Thyroid gland (tissue), 4 donors: Measurements from ENCODE around the gene POLR3F. TPM values are rescaled to one million over a fixed set of nuclear protein-coding genes. Genes with fewer than 3 reads are reported as not detected.

Source experiments
- DNase-seq, 2 donors: peaks; one replicate each; pipeline ENCODE4 v3.0.0-alpha.2; 2019
- H3K27ac ChIP-seq, 3 donors: fragments of 200-600 bp; sonication (generic); 1 replicate in 2 of 3; 2 replicates in 1 of 3; pipeline ENCODE4 v1.5.1; 2016 to 2019; ENCODE audit warnings: mild to moderate bottlenecking in 1 of 3, moderate library complexity in 1 of 3
- H3K27me3 ChIP-seq: fragments of 200-600 bp; sonication (generic); one replicate; pipeline ENCODE4 v1.5.1; 2019
- H3K36me3 ChIP-seq, 2 donors: fragments of 200-600 bp; sonication (generic); one replicate each; pipeline ENCODE4 v1.5.1; 2016 to 2019
- H3K4me1 ChIP-seq, 2 donors: fragments of 200-600 bp; sonication (generic); one replicate each; pipeline ENCODE4 v1.5.1; 2017 to 2019
- H3K4me3 ChIP-seq, 3 donors: fragments of 200-600 bp; sonication (generic); replicated peaks in 1 of 3; 1 replicate in 2 of 3; 2 replicates in 1 of 3; pipeline ENCODE4 v1.5.1; 2016; ENCODE audit warnings: mild to moderate bottlenecking in 1 of 3
- H3K9me3 ChIP-seq: fragments of 200-600 bp; sonication (generic); one replicate; pipeline ENCODE4 v1.5.1; 2017
- CTCF ChIP-seq, 6 experiments: fragments of 200-600 bp in 3 of 6; fragments of 450-650 bp in 3 of 6; sonication (generic) in 3 of 6; IDR thresholded peaks; one replicate each; pipeline ENCODE4 v1.5.1; 2016 to 2019; ENCODE audit warnings: antibody characterized with exemption in 6 of 6, mild to moderate bottlenecking in 2 of 6, inconsistent platforms in 1 of 6, moderate library complexity in 1 of 6
- POLR2A ChIP-seq, 2 donors: fragments of 450-650 bp; IDR thresholded peaks; one replicate each; pipeline ENCODE4 v1.6.1; 2017; ENCODE audit warnings: antibody characterized with exemption in 2 of 2, mild to moderate bottlenecking in 2 of 2, moderate library complexity in 1 of 2
- WGBS, 2 donors: methylation state at CpG; one replicate each; pipeline ENCODE4 v1.1.5; 2017; 5-methylcytosine and 5-hydroxymethylcytosine counted together
- intact Hi-C: fragments of 100-400 bp; cut with DNase I; formaldehyde crosslinking; loops from one replicate; pipeline ENCODE4 v1.15.1; 2023
- total RNA-seq, 4 donors: library from RNA; depleted of rRNA; stranded (reverse); fragments of >200 nt; gene quantifications; one replicate each; pipeline ENCODE4 v1.2.3, GENCODE V29; 2016

POLR3F gene
- total RNA-seq, 4 donors from 2014 or later: 10.2 to 18.1 (median 13.9) TPM

DNA sequence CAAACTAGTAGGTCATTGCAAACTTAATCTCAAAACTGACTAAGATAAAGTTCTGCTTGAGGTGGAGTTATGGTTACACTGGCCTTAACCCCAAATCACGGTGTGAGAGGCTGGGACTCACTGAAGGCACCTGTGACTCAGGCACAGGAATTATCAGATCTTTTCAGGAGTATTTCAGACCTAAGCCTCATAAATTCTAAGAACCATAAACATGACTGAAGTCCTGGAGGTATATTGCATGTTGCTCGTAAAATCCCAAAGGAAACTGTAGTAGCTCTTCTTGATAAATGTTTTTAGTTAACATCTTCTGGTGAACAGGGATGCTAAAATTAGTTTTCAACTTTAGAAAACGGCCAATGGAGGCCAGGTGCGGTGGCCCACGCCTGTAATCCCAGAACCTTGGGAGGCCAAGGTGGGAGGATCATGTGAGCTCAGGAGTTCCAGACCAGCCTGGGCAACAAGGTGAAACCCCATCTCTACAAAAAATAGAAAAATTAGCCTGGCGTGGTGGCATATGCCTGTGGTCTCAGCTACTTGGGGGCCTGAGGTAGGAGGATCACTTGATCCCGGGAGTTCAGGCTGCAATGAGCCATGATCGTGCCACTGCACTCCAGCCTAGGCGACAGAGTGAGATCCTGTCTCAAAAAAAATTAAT, 36.9 kb upstream of the POLR3F start:
- 85 to 90% methylated on average over 9 of the region's 9 CpGs for WGBS, 2 donors
- intact Hi-C loops: no loop called here

GRCh38 chr20:18431206-18431605, 36.0 kb upstream of the POLR3F start:
- H3K4me1 ChIP-seq: peaks cover 32 to 35% of the 10 kb centered on the region in 2 donors
- intact Hi-C loops: no loop called here
- peak in 1 of 2 donors; percentile 26 for TF ChIP-seq POLR2A (IDR thresholded peaks at IDR 0.05)
- peak in 5 of 6 experiments; percentile 6 to 75 (median 30) for TF ChIP-seq CTCF (IDR thresholded peaks at IDR 0.05)
- 47% methylated on average over 6 of the region's 6 CpGs for WGBS, 2 donors
- no peaks in the 10 kb centered on the region for H3K27me3 ChIP-seq
- no peak overlapping the region for H3K4me3 ChIP-seq
- H3K9me3 ChIP-seq: no peaks in the 10 kb centered on the region
- peak; percentile 70 to 81 for DNase-seq
- H3K36me3 ChIP-seq: no peaks in the 10 kb centered on the region
- H3K27ac ChIP-seq: peak overlapping the region; percentile 92 to 98 (median 93)

More for the DNA sequence above, 36.9 kb upstream of the POLR3F start:
- TF ChIP-seq POLR2A (IDR thresholded peaks at IDR 0.05): no peak
- no peak for TF ChIP-seq CTCF (IDR thresholded peaks at IDR 0.05)
- H3K4me3 ChIP-seq: no peak overlapping the region
- peak overlapping the region; percentile 92 to 98 (median 93) for H3K27ac ChIP-seq
- H3K27me3 ChIP-seq: no peaks in the 10 kb centered on the region
- DNase-seq: no peak
- H3K36me3 ChIP-seq: no peaks in the 10 kb centered on the region
- H3K9me3 ChIP-seq: no peaks in the 10 kb centered on the region
- H3K4me1 ChIP-seq: peaks cover 32 to 35% of the 10 kb centered on the region in 2 donors

- intact Hi-C loops: no loop called here
- no peaks in the 10 kb centered on the region for H3K4me1 ChIP-seq
- DNase-seq: no peak
- H3K27me3 ChIP-seq: no peaks in the 10 kb centered on the region
- H3K27ac ChIP-seq: no peak overlapping the region
- no peak for TF ChIP-seq POLR2A (IDR thresholded peaks at IDR 0.05)
- no peak for TF ChIP-seq CTCF (IDR thresholded peaks at IDR 0.05)
- H3K36me3 ChIP-seq: no peaks in the 10 kb centered on the region
- H3K4me3 ChIP-seq: no peak overlapping the region
- 83 to 86% methylated on average over 2 of the region's 2 CpGs for WGBS, 2 donors
- H3K9me3 ChIP-seq: no peaks in the 10 kb centered on the region
These were observed 30.3 kb upstream of the POLR3F start for GRCh38 chr20:18436847-18437246.

- TF ChIP-seq CTCF (IDR thresholded peaks at IDR 0.05): no peak
- TF ChIP-seq POLR2A (IDR thresholded peaks at IDR 0.05): no peak
- Histone ChIP-seq H3K27ac (no peak overlapping the region), H3K4me3 (no peak overlapping the region), H3K27me3 (no peaks in the 10 kb centered on the region), H3K36me3 (no peaks in the 10 kb centered on the region), H3K4me1 (peaks cover 8 to 16% of the 10 kb centered on the region in 2 donors), H3K9me3 (no peaks in the 10 kb centered on the region)
- WGBS, 2 donors: 14 to 67% methylated on average over 1 of the region's 1 CpG
- no peak for DNase-seq
- intact Hi-C loops: no loop called here
These were observed 26.8 kb upstream of the POLR3F start for GRCh38 chr20:18440403-18440802.

- H3K4me3 ChIP-seq: no peak overlapping the region
- no peaks in the 10 kb centered on the region for H3K36me3 ChIP-seq
- H3K27me3 ChIP-seq: no peaks in the 10 kb centered on the region
- peak overlapping the region in 1 of 3 donors; percentile 61 for H3K27ac ChIP-seq
- DNase-seq: no peak
- intact Hi-C loops: no loop called here
- H3K4me1 ChIP-seq: peaks cover 8 to 16% of the 10 kb centered on the region in 2 donors
- H3K9me3 ChIP-seq: no peaks in the 10 kb centered on the region
- WGBS, 2 donors: 40 to 58% methylated on average over 4 of the region's 4 CpGs
- TF ChIP-seq POLR2A (IDR thresholded peaks at IDR 0.05): no peak
- no peak for TF ChIP-seq CTCF (IDR thresholded peaks at IDR 0.05)
These were observed 23.3 kb upstream of the POLR3F start for GRCh38 chr20:18443886-18444285.
